ENCODE measurements around the gene TSPEAR.

DNA sequence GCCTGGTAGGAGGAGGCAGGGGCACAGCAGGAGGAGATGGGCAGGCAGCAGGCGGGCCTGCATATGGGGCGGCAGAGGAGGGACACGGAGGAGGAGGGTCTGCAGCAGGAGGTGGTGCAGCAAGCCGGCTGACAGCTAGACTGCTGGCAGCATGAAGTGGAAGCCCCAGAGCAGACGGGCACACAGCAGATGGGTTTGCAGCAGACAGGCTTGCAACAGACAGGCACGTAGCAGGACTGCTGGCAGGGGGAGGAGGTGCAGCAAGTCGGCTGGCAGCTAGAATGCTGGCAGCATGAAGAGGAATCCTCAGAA is 131.6 kb downstream of the TSPEAR start:
- TF ChIP-seq CTCF (IDR thresholded peaks at IDR 0.05) (no peak), POLR2A (IDR thresholded peaks at IDR 0.05) (no peak)

Measured in right lobe of liver (tissue), 4 donors.